Measurements from ENCODE around the gene EIF2B2.

DNA sequence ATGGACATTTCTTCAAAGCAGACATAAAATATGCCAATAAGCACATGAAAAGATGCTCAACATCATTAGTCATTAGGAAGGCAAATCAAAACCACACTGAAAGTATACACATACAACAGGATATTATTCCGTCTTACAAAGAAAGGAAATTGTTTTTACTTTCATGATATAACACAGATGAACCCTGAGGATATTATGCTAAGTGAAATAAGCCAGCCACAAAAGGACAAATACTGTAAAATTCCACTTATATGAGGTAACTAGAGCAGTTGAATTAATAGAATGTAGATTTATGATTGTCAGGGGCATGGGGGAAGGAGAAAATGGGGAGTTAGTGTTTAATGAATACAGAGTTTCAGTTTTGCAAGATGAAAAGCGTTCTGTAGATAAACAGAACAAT, 56.9 kb downstream of the EIF2B2 start:
- TF ChIP-seq, protein P1, sequence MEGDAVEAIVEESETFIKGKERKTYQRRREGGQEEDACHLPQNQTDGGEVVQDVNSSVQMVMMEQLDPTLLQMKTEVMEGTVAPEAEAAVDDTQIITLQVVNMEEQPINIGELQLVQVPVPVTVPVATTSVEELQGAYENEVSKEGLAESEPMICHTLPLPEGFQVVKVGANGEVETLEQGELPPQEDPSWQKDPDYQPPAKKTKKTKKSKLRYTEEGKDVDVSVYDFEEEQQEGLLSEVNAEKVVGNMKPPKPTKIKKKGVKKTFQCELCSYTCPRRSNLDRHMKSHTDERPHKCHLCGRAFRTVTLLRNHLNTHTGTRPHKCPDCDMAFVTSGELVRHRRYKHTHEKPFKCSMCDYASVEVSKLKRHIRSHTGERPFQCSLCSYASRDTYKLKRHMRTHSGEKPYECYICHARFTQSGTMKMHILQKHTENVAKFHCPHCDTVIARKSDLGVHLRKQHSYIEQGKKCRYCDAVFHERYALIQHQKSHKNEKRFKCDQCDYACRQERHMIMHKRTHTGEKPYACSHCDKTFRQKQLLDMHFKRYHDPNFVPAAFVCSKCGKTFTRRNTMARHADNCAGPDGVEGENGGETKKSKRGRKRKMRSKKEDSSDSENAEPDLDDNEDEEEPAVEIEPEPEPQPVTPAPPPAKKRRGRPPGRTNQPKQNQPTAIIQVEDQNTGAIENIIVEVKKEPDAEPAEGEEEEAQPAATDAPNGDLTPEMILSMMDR (IDR thresholded peaks at IDR 0.05; ENCODE audit: insufficient read depth, low read depth, low read length): no peak
- TF ChIP-seq EZH2 (IDR thresholded peaks at IDR 0.05; ENCODE audit: insufficient read depth, low read length): no peak

Measured in astrocyte (in vitro differentiated cells and primary cell).